Measurements from ENCODE around the gene DNAJB8.

DNAJB8 gene

GRCh38 chr3:128466840-128467541 is at the start of gene DNAJB8:
Gene DNAJB8 (minus strand): TSS chr3:128466890. CDS start chr3:128463245, 3,645 bp downstream.
- DNase-seq: no peak

GRCh38 chr3:128515967-128516366 is 49.3 kb upstream of the DNAJB8 start:
- no peak for DNase-seq

- DNase-seq: no peak
Measured at GRCh38 chr3:128508852-128509251, 42.2 kb upstream of the DNAJB8 start.

GRCh38 chr3:128506754-128507153 is 40.1 kb upstream of the DNAJB8 start:
- peak; percentile 20 for DNase-seq

GRCh38 chr3:128505771-128506170 is 39.1 kb upstream of the DNAJB8 start:
- DNase-seq: no peak

- no peak for DNase-seq
Measured at GRCh38 chr3:128504963-128505730, 38.5 kb upstream of the DNAJB8 start.

GRCh38 chr3:128504533-128504915 is 37.8 kb upstream of the DNAJB8 start:
- DNase-seq: no peak

- DNase-seq: no peak
Measured at GRCh38 chr3:128503751-128504532, 37.3 kb upstream of the DNAJB8 start.

GRCh38 chr3:128503164-128503651 is 36.5 kb upstream of the DNAJB8 start:
- DNase-seq: no peak

GRCh38 chr3:128502712-128503111 is 36.0 kb upstream of the DNAJB8 start:
- DNase-seq: no peak

GRCh38 chr3:128501431-128501830 is 34.7 kb upstream of the DNAJB8 start:
- DNase-seq: no peak

- no peak for DNase-seq
Measured at GRCh38 chr3:128500556-128500955, 33.9 kb upstream of the DNAJB8 start.

- no peak for DNase-seq
Measured at GRCh38 chr3:128499724-128500275, 33.1 kb upstream of the DNAJB8 start.

- DNase-seq: peak; percentile 66
Measured at GRCh38 chr3:128498901-128499530, 32.3 kb upstream of the DNAJB8 start.

- no peak for DNase-seq
Measured at GRCh38 chr3:128498127-128498626, 31.5 kb upstream of the DNAJB8 start.

GRCh38 chr3:128497305-128498126 is 30.8 kb upstream of the DNAJB8 start:
- peak; percentile 85 for DNase-seq

- DNase-seq: peak; percentile 8
Measured at GRCh38 chr3:128496602-128497304, 30.1 kb upstream of the DNAJB8 start.

GRCh38 chr3:128496019-128496601 is 29.4 kb upstream of the DNAJB8 start:
- DNase-seq: no peak

GRCh38 chr3:128495435-128495970 is 28.8 kb upstream of the DNAJB8 start:
- no peak for DNase-seq

- DNase-seq: no peak
Measured at GRCh38 chr3:128494367-128494650, 27.6 kb upstream of the DNAJB8 start.

Data from NCI-H69 (cell line).